Hepatocyte (in vitro differentiated cells): ENCODE results near the gene C9orf43.

ENCODE experiments used
- CTCF ChIP-seq: fragments of 200-600 bp; sonication (generic); IDR thresholded peaks from 2 replicates; pipeline ENCODE4 v1.5.1; 2016; ENCODE audit warnings: antibody characterized with exemption, mild to moderate bottlenecking; ENCODE audit not compliant: poor library complexity
- EZH2 ChIP-seq: fragments of 200-600 bp; sonication (generic); IDR thresholded peaks from 2 replicates; pipeline ENCODE4 v1.6.1; 2016; ENCODE audit warnings: antibody characterized with exemption, mild to moderate bottlenecking, borderline replicate concordance
- EZH2phosphoT487 ChIP-seq: fragments of 200-600 bp; sonication (generic); IDR thresholded peaks from one replicate; pipeline ENCODE4 v1.6.1; 2018; ENCODE audit warnings: antibody characterized with exemption, mild to moderate bottlenecking, low read depth, moderate library complexity; ENCODE audit not compliant: unreplicated experiment, severe bottlenecking

- TF ChIP-seq CTCF: no peak
- TF ChIP-seq EZH2: no peak
- TF ChIP-seq EZH2phosphoT487: no peak
Measured at GRCh38 chr9:113471143-113471542, 60.6 kb downstream of the C9orf43 start.
